Activated gamma-delta T cell treated with Interleukin-2 at 50 U/mL for 16 hours (primary cell): ENCODE results near the gene BCL10.

Experiments
- DNase-seq: peaks from one replicate; pipeline ENCODE4 v3.0.0-alpha.2; 2020

BCL10 gene

DNA sequence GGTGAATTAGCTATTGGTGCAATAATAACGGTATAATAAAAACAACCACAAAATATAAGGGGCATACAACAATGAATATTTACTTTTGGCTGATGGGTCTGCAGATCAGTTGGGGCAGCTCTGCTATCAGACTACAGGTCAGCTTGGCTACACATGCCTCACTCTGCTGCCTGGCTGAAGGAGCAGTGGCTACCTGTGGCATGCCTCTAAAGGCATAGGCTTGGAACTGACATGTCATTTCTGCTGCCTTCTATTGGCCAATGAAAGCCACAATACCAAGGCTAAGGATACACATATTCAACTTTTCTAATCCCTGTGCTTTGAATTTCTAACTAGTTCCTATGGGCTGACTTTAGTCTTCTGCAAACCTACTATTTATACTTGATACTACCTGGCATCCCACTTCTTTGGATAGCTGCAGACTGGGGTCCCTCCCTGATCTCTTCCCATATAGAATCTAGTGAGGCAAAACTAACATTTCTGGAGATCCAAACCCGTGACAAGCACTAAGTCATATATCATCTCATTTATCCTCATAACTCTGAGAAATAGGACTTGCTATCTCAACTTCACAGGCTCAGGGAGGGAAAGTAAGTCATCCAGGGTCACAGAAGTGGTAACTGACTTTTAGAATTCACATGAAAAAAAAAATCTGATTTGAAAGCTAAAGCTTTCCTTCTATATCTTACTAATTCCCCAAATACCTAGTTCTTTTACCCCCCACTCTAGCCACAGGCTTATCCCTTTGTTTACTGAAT lies 56.4 kb downstream of the BCL10 start:
- DNase-seq, result no peak

DNA sequence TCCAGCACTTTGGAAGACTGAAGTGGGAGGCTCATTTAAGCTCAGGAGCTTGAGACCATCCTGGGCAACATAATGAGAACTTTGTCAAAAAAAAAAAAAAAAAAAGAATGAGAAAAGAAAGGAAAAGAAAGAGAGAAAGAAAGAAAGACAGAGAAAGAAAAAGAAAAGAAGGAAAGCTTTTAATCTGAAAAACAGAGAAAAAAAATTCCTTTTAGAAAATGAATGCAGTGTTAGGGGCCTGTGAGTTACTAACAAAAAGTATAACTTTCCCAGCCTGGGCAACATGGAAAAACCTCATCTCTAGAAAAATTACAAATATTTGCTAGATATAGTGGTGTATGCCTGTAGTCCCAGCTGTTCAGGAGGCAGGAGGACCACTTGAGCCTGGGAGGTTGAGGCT lies 59.7 kb downstream of the BCL10 start:
- DNase-seq, result no peak
